RPMI7951 (cell line): ENCODE results near the gene TFF2. TPM values are rescaled to one million over a fixed set of nuclear protein-coding genes. Genes with fewer than 3 reads are reported as not detected.

Source experiments
- DNase-seq: peaks from one replicate; pipeline ENCODE4 v3.0.0-alpha.2; 2012; ENCODE audit warnings: low read depth
- total RNA-seq: library from RNA; depleted of rRNA; stranded (reverse); fragments of >200 nt; shearing (Covaris generic); gene quantifications from 2 replicates; pipeline ENCODE4 v1.2.3, GENCODE V29; 2014; rRNA removed

The TFF2 gene
- total RNA-seq, 1 experiment from 2014 or later = not detected

GRCh38 chr21:42305707-42306147 is 45.1 kb downstream of the TFF2 start:
- no peak for DNase-seq

DNA sequence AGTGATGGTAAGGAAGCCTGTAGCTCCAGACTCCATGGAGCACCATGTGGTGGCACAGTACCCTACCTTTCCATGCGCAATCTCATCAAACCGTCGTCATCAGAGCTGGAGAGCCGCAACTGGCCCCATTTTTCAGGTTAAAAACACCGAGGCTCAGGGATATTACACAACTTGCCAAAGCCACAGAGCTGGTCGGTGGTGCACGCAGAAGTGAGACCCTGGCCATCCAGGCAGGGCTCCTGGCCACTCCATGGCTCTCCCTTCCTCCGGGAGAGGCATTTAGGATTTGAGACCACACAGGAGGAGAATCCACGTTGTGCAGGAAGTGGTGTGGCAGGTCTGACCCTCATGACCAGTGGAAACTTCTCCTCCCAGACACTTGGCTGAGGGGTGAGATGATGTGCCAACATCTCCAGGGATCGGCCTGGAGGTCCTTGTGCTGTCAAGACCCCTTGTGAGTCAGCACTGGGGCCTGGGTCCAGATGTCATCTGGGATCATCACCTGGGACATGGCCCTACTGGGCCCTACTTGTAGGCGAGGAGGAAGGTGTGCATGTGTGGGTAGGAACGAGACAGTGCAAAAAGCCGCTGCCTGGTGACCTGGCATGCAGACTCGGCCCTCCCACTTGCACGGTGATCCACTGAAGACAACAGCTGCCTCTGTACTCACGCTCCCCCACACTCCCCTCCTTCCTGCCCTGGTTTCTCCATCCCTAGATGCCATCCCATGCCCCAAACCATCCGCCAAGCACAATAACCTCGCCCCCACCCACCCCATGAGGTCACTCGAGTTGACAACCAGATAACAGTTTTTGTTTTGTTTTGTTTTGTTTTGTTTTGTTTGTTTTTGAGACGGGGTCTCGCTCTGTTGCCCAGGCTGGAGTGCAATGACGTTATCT is 46.0 kb downstream of the TFF2 start:
- DNase-seq = no peak

DNA sequence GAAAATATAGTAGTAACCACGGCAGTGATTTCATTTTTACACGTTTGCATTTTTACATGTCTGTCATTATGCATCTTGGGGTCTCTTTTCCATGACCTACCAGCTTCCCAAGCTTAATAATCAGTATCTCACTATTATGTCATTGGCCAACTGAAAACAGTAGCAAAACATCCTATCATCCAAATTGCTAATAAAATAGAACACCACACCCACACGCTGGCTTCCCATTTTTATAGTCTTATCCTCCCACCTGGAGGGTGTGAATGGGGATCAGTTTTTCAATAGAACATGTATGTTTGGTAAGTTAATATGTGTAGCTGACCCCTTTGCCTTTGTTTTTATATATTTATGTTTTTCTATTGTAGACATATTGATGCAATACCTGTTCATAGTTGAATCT is 47.4 kb downstream of the TFF2 start:
- DNase-seq = no peak

- DNase-seq = no peak
These were observed 48.0 kb downstream of the TFF2 start for GRCh38 chr21:42302794-42303193.

DNA sequence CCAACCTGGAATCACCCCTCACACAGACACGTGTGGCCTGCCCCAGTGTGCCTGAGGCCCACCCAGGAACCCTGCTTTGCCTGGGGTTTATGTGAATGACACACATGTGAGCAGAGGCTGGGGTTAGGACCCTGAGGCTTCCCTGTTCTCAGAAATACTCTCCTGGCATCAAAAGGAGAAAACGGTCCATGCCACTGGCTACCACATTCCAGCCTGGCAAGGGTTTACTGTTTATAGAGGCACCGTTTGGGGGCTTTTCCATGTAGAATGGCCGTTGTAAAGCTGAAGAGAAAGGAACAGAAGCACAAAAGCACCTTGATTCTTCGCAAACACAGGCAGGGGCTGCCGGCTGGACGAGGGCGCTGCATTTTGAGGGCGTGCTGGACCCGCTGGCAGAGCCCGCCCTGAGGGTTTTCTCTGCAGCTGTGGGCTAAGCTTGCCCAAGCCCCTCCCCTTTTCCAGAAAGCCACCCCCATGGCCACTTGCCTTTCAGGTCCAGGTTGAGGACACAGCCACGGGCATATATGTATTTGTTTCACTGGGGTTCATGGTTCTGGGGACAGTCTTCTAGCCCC is 48.6 kb downstream of the TFF2 start:
- DNase-seq = no peak

GRCh38 chr21:42301371-42302075 is 49.3 kb downstream of the TFF2 start:
- DNase-seq = no peak

DNA sequence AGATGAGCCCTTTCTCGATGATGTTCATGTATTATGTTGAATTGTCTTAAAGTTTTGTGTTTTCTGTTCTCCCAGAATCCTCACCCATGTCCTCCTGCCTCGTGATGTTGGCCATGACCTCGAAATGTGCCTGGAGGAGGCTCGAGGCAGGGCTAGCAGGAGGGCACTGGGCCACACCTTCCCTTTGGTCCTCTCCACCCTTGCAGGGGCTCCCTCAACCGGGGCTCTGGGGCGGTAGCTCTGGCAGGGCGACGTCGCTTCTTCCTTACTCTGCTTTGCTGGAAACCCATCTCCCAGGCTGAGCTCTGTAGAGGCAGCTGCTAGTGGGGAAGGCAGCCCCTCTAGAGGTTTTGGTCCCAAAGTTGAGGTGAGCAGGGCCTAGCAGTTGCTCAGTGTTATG is 49.8 kb downstream of the TFF2 start:
- no peak for DNase-seq

DNA sequence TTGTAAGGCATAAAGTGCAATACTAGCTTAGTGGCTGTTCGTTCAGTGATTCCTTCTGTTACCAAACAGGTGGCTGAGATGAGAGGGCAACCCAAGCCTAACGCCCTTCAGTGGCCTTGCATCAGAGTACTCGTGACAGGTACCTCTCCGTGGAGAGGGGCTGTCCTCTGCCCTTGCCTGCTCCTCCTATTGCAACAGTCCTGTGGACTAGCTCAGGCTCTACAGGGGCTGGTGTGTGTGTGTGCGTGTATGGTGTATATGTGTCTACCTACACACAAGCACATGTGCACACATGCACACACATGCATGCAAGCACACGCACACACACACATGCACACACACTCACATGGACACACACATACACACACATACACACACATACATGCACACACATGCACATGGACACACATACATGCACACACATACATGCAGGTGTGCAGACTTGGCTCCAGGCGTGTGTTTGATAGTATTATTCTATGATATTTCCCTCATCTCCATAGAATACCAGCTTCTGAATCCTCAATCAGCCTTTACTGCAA is 50.7 kb downstream of the TFF2 start:
- no peak for DNase-seq

GRCh38 chr21:42299324-42300044 is 51.3 kb downstream of the TFF2 start:
- DNase-seq = no peak

DNA sequence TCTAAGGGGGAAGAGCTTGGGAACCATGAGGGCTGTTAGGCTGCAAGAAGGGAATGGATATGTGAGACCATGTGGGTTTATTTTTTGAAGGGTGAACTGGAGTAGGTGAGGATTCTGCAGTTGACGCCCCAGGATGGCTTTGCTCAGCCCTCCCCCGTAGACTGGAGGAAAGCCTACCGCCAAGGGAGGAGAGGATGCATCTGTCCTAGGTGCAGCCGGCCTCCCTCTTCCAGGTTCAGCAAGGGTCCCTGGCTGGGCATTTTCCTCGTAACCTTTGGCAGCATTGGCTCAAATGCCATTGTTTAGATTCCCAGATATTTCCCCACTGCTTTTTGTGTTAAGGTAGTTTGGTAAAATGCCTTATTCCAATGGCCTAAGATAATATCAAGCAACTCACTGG is 52.1 kb downstream of the TFF2 start:
- DNase-seq = no peak

DNA sequence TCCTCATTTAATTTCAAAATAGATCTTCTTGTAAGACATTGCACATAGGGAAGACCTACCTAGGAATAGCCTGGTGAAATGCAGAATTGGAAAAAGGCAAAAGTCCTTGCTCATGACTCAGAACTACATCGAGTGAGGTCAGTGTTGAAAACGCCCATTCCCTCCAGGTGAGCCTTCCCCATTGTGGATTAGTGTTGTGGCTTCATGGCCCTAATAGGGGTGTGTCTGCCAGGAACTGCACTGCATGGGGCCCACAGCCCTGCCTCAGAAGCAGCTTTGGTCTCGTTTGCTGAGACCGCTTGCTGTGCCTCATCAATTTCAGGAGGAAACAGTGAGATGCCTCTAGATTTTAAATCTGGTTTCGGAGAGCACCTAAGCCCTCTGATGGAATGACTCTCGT is 52.6 kb downstream of the TFF2 start:
- DNase-seq = no peak

DNA sequence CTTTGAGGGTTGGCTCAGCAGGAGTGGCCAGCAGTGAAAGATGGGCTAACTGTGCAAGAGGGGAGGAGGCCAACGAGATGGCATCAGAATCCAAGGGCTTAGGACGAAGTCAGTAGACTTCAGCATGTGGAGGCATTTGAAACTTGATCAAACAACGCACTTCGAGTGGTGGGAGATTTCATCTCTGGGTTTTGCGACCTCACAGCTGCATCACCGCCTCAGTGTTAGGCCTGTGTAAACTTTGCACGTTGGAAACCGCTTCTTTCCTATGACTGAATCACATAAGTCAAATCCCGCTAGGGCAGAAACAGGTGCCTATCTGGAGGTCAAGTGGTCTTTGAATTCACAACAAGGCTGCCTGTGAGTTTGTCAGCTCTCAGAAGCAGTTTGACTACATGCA is 53.4 kb downstream of the TFF2 start:
- no peak for DNase-seq

DNA sequence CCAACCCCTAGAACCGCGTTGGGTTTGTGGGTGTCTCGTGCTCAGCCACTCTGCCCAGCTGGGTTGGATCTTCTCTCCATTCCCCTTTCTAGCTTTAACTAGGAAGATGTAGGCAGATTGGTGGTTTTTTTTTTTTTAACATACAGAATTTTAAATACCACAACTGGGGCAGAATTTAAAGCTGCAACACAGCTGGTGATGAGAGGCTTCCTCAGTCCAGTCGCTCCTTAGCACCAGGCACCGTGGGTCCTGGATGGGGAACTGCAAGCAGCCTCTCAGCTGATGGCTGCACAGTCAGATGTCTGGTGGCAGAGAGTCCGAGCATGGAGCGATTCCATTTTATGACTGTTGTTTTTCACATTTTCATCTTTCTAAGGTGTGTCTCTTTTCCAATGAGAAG is 54.3 kb downstream of the TFF2 start:
- no peak for DNase-seq

Other genes starting within 250 kb of the TFF2 start
- gene ABCG1, start 131.9 kb downstream of the TFF2 start, total RNA-seq = not detected in 2 replicates
- 0.29 and 2.6 TPM in 2 replicates for gene TFF3, start 35.6 kb downstream of the TFF2 start, total RNA-seq
- not detected in 2 replicates for gene TFF1, start 15.5 kb upstream of the TFF2 start, total RNA-seq
- gene TMPRSS3, start 45.1 kb upstream of the TFF2 start, total RNA-seq = not detected in 2 replicates
- gene UBASH3A, start 52.9 kb upstream of the TFF2 start, total RNA-seq = not detected in 2 replicates
- 0.12 TPM in 1 of 2 replicates, not detected in the other for gene RSPH1, start 145.2 kb upstream of the TFF2 start, total RNA-seq
- gene SLC37A1, start 162.9 kb upstream of the TFF2 start, total RNA-seq = 0.24 TPM in 1 of 2 replicates, not detected in the other